AG20443 (cell line): Measurements from ENCODE around the gene FOLR1.

ENCODE experiments used
- DNase-seq: peaks from one replicate; pipeline ENCODE4 v3.0.0; 2012; ENCODE audit warnings: low spot score, mixed read lengths

Gene FOLR1

DNA sequence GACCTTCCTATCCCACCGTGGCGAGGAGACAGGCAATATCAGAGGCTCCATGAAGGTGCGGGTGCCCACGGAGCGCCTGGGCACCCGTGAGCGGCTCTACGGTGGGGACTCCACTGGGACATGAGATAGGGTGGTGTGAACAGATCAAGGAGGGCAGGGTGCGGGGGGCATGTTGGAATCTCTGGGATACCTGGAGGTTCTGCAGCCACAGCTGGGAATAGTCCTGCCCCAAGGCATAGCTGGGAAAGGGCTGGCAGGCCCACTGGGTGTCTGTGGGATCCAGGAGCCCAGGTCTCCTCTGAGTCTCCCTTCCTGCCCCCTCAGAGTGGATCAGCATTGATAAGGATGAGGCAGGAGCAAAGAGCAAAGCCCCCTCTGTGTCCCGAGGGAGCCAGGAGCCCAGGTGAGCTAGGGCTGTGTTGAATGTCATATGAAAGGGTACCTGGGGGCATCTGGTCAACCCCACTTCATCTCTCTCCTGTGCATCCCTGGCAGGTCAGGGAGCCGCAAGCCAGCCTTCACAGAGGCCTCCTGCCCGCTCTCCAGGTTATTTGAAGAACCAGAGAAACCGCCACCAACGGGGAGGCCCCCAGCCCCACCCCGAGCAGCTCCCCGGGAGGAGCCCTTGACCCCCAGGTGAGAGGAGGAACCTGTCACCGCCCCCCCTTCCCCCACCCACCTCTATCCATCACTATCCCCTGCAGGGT is 43.6 kb downstream of the FOLR1 start:
- no peak for DNase-seq

DNA sequence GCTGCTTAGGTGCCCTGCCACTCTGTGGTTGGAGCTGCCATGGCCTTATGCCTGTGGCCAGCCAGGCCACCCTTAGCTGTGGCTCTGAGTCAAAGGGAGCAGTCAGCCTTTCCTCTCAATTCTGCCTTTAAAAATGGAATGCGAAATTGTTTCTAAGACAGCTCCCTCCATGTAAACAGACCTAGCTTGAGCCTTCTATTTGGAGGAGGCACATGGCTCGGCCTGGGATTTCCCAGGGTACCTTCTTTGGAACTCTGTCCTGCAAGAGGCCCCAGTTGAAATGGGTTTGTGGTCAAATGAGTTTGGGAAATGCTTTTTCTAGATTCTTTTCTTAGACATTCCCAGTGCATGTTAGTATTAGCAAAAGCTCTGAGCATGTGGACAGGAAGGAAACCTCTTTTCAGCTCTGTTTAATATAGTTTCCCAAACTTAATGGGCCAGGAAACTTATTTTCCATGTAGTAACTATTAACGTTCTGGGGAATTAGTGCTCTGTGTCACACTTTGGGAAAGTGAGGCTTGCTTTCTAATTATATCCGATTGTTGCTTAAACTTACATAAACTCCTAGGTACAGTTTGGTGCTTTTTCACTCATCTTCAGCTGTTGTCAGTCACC is 44.2 kb downstream of the FOLR1 start:
- no peak for DNase-seq

DNA sequence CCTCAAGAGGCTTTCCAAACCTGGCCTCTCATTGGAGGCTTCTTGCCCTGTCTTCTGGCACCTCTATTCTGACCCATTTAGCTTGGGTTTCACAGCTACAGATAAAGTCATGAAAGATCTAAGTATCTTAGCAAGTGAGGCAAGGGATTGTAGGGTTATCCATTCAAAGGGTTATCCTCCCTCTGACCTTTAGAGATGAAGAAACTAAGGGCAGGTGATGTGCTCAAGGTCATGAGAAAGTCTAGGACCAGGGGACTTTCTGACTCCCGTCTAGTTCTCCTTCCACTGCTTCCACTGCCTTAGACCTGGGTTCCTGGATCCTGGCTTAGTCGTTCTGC is 44.8 kb downstream of the FOLR1 start:
- DNase-seq = no peak

DNA sequence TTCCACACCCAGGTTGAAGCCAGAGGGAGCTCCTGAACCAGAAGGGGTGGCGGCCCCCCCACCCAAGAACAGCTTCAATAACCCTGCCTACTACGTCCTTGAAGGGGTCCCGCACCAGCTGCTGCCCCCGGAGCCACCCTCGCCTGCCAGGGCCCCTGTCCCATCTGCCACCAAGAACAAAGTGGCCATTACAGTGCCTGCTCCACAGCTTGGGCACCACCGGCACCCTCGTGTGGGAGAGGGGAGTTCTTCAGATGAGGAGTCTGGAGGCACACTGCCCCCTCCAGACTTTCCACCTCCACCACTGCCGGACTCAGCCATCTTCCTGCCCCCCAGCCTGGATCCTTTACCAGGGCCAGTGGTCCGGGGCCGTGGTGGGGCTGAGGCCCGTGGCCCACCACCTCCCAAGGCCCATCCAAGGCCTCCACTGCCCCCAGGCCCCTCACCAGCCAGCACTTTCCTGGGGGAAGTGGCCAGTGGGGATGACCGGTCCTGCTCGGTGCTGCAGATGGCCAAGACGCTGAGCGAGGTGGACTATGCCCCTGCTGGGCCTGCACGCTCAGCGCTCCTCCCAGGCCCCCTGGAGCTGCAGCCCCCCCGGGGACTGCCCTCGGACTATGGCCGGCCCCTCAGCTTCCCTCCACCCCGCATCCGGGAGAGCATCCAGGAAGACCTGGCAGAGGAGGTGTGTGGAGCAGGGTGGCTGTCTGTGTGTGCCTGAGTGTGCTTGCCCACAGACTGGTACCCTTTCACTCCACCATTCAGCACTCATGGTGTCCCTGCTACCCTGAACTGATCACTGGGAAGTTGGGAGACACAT is 45.4 kb downstream of the FOLR1 start:
- DNase-seq = no peak

DNA sequence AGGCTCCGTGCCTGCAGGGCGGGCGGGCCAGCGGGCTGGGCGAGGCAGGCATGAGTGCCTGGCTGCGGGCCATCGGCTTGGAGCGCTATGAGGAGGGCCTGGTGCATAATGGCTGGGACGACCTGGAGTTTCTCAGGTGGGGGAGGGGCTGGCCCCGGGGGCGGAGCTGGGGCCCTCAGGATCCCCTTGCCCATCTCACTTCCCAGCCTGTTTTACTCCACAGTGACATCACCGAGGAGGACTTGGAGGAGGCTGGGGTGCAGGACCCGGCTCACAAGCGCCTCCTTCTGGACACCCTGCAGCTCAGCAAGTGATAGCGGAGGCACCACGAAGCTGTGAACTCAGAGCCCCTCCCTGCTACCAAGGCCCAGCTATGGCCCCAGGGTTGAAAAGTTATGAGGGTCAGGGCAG is 46.1 kb downstream of the FOLR1 start:
- DNase-seq = peak; percentile 89

DNA sequence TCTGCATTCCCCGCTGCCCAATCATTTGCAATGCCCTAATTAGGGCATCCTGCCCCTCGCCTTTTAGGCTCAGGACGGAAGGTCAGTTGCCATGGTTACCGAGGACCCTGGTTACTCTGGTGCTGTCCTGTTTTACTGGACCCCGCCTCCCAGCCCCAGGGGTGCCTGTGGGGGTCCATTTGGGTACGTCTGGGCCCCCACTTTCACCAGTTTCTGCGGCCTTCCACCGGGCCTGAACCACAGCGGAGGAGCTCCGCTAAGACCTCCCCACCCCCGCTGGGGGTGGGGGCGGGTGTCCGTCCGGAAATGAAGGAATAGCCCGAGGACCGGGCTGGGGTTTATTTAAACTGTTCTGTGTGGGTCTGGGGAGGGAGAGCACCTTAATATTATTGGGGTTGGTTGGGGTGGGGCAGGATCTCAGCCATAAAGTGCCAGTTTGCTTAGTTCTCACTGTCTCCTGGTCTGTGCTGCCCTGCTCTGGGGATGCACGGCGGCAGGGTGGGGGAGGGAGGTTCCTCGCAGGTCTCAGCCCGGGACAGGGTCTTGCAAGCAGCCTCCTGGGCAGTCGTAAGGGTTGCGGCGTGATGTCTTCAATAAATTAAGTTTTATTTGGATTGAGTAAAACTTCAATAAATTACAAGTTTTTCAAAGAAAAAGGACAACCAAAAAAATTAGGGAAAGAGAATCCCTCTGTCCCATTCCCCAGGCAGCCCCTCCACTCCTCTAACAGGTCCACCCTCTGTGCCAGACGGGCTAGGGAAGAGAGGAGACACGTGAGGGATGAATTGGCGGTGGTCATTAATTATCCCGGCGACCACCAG is 46.8 kb downstream of the FOLR1 start:
- DNase-seq = no peak

DNA sequence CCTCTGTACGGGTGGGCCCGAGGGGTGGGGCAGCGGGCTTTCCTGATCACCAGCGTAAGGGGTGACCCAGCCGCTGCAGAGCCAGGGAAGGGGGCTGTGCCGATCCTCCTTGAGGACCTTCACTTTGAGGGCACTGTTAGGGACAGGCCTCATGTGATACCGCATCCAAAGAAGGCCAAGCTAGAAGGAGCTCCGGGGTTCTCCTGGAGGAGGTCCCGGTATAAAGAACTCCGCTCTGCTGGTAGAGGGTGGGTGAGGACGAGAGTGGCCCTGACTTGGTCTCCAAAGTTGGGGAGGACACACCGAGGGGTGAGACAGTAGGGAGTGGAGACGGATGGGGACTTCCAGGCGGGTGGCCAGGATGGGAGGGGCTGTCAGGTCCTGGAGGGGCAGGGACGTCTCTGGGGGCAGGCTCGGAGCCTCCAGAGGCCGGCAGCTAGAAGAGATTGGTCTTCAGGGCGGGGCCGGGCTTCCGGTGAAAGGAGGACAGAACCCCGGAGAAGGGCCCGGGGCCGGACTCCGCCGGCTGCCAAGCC is 47.4 kb downstream of the FOLR1 start:
- DNase-seq = peak; percentile 81

DNA sequence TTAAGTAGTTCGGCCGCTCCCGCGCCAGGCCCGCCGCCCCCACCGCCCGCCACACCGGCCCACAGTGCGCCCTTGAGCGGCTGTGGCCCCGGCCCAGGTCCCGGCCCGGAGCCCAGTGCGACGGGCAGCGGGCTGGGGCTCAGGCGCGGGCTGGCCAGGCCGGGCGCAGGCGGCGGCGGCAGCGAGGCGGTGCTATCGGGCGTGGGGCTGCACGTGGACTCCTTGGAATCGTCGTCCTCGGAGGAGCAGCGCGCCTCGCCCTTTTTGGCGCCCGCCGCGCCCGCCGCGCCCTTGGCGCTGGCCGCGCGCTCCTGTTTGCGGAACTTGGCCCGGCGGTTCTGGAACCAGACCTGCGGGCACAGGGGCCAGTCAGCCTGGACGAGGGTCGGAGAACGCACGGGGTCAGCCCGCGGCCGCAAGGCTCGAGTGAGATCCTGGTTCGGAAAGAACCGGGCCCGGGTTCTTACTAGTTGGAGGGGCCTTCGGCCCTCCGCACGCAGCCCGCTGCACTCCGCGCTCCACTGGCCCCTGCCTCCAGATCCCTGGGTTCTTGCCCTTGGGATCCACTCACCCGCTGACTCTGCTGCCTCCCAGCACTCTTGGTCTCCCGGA is 48.0 kb downstream of the FOLR1 start:
- peak; percentile 85 for DNase-seq

DNA sequence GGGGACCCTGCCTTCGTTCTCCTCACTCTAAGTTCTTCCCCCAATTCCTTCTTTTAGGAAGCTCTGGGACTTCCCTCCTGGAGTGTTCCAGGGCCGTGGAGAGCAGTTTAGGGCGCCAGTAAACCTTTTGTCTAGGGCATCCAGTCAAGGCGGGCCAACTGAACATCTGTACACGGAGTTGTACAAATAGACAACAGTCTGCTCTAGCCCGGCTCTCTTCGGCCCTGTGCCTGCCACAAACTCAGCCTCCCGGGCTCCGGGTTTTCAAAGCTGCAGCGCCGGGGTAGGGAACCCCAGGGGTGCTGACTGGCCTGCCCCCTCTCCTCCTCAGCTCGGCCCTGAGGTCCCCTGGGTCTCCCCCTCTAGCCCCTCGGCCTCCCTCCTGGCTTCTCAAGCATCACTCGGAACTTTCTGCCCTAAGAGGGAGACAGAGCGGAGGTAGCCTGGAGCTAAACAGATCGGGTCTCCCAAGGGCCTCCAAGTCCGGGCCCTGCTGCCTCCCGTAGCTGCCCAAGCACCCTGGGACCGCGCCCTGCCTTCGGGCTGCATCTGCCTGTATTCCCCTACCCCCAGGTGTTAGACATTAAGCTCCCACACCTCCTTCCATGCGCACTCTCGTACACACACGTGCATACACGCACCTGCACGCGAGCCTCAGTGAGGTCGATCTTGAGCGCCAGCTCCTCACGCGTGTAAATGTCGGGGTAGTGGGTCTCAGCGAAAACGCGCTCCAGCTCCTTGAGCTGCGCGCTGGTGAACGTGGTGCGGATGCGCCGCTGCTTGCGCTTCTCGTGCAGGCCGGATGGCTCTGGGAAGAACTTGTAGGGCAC is 48.7 kb downstream of the FOLR1 start:
- peak; percentile 42 for DNase-seq

DNA sequence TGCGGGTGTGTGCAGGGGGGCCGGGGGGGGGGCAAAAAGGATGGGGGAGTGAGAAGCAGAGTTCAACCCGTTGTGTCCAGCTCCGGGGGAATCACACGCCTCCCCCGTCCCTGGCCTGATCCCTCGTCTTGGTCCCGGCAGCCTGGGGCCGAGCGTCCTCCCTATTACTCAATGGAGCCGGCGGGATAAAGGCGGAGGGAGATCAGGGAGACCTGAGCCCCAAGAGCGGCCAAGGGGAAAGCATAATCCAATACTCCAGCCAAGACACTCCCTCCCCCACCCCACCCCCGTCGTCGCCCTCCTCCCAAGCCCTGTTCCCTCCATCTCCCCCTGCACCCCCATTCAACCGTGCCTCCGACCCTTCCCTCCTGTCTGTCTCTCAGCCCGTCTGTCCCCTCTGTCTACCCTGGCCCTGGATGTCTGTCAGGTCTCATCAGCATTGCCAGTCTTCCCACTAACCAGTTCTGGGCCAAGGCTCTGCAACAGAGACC is 49.4 kb downstream of the FOLR1 start:
- DNase-seq = no peak

DNA sequence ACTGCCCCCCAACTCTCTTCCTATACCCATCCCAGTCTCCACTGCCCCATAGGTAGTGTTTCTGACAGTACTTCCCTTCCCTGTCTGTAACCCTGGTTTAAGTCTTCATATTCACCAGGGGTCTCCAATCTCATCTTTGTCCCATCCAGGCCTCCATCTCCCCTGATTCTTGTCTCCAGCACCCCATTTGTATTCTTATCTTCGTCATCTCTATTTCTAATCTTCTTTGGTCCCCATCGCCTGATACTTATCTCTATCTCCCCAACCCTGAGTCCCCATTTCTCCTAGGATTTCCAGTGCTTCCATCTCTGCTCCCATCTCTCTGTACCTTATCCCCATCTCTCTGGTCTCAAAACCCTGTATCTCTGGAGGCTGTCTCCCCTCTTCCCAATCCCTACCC is 50.2 kb downstream of the FOLR1 start:
- DNase-seq = no peak

DNA sequence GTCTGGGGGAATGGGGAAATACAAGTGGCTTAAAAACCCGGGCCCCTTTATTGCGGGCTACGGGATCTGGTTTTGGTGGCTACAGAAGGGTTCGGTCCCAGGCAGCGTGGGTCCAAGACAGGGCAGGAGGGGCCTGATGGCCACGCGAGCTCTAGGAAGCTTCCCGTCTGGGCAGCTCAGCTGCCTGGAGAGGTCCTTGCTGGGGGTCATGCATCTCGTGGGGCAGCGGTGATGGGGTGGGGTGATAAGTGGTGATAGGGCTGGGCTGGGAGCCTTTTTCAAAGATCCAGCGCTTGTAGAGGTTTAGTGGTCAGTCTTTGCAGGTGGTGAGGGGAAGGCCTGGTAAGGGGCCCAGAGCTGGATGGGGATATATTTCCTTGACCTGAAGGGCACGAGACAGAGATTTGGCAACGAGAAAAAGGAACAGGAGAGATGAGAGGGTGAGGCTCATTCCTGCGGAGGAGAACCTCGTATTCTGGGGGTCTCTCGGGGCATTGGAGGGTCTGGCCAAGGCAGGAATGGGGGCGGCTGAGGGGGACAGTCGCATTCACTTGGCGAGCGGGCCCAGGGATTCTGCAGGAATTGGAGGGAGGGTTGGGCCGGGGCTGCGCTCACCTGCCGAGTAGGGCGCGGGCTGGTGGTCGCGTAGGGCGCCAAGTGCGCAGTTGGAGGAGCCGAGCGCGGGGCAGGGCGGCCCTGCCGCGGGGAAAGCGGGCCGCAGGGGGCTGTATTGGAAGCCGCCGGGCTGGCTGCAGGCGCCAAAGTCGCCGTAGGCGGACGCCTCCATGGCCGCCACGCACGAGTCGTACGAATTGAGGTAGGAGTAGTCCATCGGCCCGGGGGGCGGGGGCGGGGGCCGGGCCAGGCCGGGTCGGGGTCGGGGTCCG is 51.5 kb downstream of the FOLR1 start:
- no peak for DNase-seq

DNA sequence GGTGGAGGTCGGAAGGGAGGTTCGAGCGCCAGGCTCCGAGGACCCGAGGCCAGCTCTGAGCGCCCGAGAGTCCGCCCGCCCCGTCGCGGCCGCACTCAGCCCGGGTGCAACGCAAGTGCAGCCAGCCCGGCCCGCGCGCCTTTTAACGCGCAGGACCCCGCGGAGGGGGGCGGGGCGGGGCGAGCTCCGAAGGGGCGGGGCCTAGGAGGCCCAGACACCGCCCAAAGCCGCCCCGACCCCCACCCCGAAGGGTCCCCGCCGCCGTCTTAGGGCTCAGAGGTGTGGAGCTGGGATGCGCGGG is 52.1 kb downstream of the FOLR1 start, which contains the start of gene PHOX2A:
Gene PHOX2A (minus strand): TSS at position 117 of the 301 bp plus-strand sequence. CDS start 172 bp downstream, outside the sequence.
- DNase-seq = no peak

DNA sequence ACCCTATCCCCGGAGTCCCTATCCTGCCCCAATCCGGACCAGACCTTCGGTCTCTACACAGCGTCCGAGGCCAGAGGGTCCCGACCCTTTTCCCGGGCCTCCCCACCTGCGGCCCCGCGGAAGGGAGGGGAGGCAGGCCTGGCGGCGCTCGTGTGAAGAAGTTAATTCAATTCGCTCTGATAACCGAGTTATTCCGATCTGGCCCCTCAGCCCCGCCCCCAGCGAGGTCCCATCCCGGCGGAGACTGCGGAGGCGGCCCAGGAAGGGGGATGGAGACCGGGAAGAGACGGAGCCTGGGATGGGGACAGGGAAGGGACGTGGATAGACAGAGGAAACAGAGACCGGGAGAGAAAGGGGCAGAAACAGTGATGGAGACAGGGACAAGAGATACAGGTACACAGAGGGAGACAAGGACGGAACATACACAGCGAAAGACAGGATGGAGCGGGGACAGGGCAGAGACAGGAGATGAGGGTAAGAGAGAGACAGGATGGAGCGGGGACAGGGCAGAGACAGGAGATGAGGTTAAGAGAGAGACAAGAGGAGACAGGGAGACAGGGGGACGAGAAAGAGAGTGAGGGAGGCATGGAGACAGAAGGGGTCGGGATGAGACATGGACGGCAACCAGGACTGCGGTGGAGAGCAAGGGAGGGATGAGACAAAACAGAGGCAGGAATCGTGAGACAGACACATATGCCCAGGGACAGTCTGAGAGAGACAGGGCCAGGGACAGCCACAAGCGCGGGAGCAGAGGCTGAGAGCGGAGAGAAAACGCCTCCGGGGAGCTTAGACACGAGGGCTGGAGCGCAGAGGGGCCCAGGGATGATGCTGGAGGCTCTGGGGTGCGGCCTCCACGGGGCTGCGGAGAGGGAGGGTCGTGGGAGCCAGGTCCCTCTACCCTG is 52.7 kb downstream of the FOLR1 start:
- no peak for DNase-seq

DNA sequence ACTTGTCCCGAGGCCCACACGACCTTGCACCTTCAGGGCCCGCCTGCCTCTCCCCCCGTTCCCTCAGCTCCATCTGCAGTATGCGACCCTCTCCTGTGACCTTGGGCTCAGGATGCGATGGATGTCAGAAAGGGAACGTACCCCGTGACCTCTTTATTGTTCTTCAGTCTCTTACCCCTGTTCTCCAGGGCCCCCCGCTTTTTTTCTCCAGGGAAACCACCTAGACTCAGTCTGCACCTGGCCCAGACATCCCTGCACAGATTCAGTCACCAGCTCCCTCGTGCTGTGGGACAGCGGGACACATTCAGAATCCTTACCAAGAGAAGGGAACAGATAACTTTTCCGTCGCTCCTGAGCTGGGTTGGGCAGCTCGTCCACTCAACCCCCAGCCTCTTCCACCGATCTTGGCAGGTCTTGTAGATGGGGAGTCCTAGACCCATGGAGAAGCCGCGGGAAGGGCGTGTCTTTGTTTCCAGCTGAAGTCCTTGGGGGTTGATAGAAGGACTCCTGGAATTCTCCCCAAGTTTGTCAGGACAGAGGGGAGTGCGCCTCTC is 53.4 kb downstream of the FOLR1 start:
- DNase-seq = no peak
